H7 (cell line): ENCODE results near the gene DCTPP1. TPM values are rescaled to one million over a fixed set of nuclear protein-coding genes. Genes with fewer than 3 reads are reported as not detected.

ENCODE experiments used
- DNase-seq: peaks from one replicate; pipeline ENCODE4 v3.0.0; 2012
- H3K27me3 ChIP-seq: 2 replicates; pipeline ENCODE4 v1.6.0; 2011; ENCODE audit warnings: mild to moderate bottlenecking, low read length; ENCODE audit not compliant: control insufficient read depth, insufficient read depth
- H3K36me3 ChIP-seq: replicated peaks from 2 replicates; pipeline ENCODE4 v1.5.1; 2011; ENCODE audit warnings: low read length; ENCODE audit not compliant: control insufficient read depth, insufficient read depth
- H3K4me3 ChIP-seq: 2 replicates; pipeline ENCODE4 v1.5.1; 2011; ENCODE audit warnings: low read depth, mild to moderate bottlenecking, control low read depth, low read length, moderate library complexity; ENCODE audit not compliant: insufficient read depth
- total RNA-seq: library from RNA; depleted of rRNA; stranded (reverse); fragments of >200 nt; shearing (Covaris generic); gene quantifications from 2 replicates; pipeline ENCODE4 v1.2.3, GENCODE V29; 2014

Gene DCTPP1
- total RNA-seq, 1 experiment from 2014 or later = 74.2 TPM

GRCh38 chr16:30437511-30438046 lies 7.7 kb upstream of the DCTPP1 start:
- no peak for DNase-seq
- H3K27me3 ChIP-seq = no peaks in the 10 kb centered on the region
- no peak overlapping the region for H3K4me3 ChIP-seq
- no peaks in the 10 kb centered on the region for H3K36me3 ChIP-seq

GRCh38 chr16:30434852-30435251 lies 5.0 kb upstream of the DCTPP1 start:
- DNase-seq = no peak
- no peaks in the 10 kb centered on the region for H3K27me3 ChIP-seq
- no peaks in the 10 kb centered on the region for H3K36me3 ChIP-seq
- no peak overlapping the region for H3K4me3 ChIP-seq

- H3K36me3 ChIP-seq = peaks cover 10% of the 10 kb centered on the region
- H3K4me3 ChIP-seq = peak overlapping the region; percentile 0; the same call in 1 of the 2 replicates
- no peak for DNase-seq
- H3K27me3 ChIP-seq = no peaks in the 10 kb centered on the region
Observed at GRCh38 chr16:30430428-30430970, 669 bp upstream of the DCTPP1 start.

GRCh38 chr16:30429418-30429677 lies 482 bp downstream of the DCTPP1 start:
- Histone ChIP-seq H3K4me3 (peak overlapping the region; percentile 98), H3K36me3 (peaks cover 10% of the 10 kb centered on the region), H3K27me3 (no peaks in the 10 kb centered on the region)
- DNase-seq = no peak

GRCh38 chr16:30428055-30428454 lies 1.8 kb downstream of the DCTPP1 start:
- no peaks in the 10 kb centered on the region for H3K27me3 ChIP-seq
- DNase-seq = no peak
- no peak overlapping the region for H3K4me3 ChIP-seq
- H3K36me3 ChIP-seq = peaks cover 18% of the 10 kb centered on the region

GRCh38 chr16:30421010-30421409 lies 8.8 kb downstream of the DCTPP1 start:
- no peak for DNase-seq
- peaks cover 10% of the 10 kb centered on the region for H3K36me3 ChIP-seq
- no peaks in the 10 kb centered on the region for H3K27me3 ChIP-seq
- H3K4me3 ChIP-seq = no peak overlapping the region

GRCh38 chr16:30418350-30419181 lies 11.3 kb downstream of the DCTPP1 start:
- Histone ChIP-seq H3K27me3 (no peaks in the 10 kb centered on the region), H3K4me3 (peak overlapping the region; percentile 60)

GRCh38 chr16:30417529-30418349 lies 12.1 kb downstream of the DCTPP1 start:
- DNase-seq = peak; percentile 96
- Histone ChIP-seq H3K27me3 (no peaks in the 10 kb centered on the region), H3K4me3 (peak overlapping the region; percentile 60), H3K36me3 (peaks cover 3% of the 10 kb centered on the region)

More at GRCh38 chr16:30418350-30419181, 11.3 kb downstream of the DCTPP1 start:
- H3K36me3 ChIP-seq = peaks cover 3% of the 10 kb centered on the region
- no peak for DNase-seq

- peaks cover 6% of the 10 kb centered on the region for H3K36me3 ChIP-seq
- no peaks in the 10 kb centered on the region for H3K27me3 ChIP-seq
- peak overlapping the region; percentile 60 for H3K4me3 ChIP-seq
- peak; percentile 50 for DNase-seq
Observed at GRCh38 chr16:30416624-30417528, 13.0 kb downstream of the DCTPP1 start.

- no peak for DNase-seq
- H3K36me3 ChIP-seq = peaks cover 12% of the 10 kb centered on the region
- H3K27me3 ChIP-seq = no peaks in the 10 kb centered on the region
- H3K4me3 ChIP-seq = no peak overlapping the region
Observed at GRCh38 chr16:30416047-30416603, 13.7 kb downstream of the DCTPP1 start.

- Histone ChIP-seq H3K27me3 (no peaks in the 10 kb centered on the region), H3K4me3 (no peak overlapping the region), H3K36me3 (peaks cover 15% of the 10 kb centered on the region)
- DNase-seq = no peak
Observed at GRCh38 chr16:30414159-30414558, 15.7 kb downstream of the DCTPP1 start.

- DNase-seq = no peak
- H3K27me3 ChIP-seq = no peaks in the 10 kb centered on the region
- H3K36me3 ChIP-seq = peaks cover 15% of the 10 kb centered on the region
- no peak overlapping the region for H3K4me3 ChIP-seq
Observed at GRCh38 chr16:30413112-30413806, 16.6 kb downstream of the DCTPP1 start.
